Activated T-helper 1 cell treated with anti-CD3 and anti-CD28 coated beads, Interleukin-12 subunit alpha, Interleukin-12 subunit beta, Interleukin-2, Interleukin-4 antibody, amounts not matched to agents 30 ng/mL and 10 ng/mL and 1 ng/mL, durations not matched to agents 14 hours and 24 hours and 36 hours (primary cell): ENCODE results near the gene PSMB4. TPM values are rescaled to one million over a fixed set of nuclear protein-coding genes. Genes with fewer than 3 reads are reported as not detected.
"Not testable (repeated sequence)": the region's sequence is repeated elsewhere in the genome, so short reads cannot be mapped to it uniquely, and the experiment has no call there.

ENCODE experiments used
- DNase-seq: peaks from one replicate; pipeline ENCODE4 v3.0.0; 2021; ENCODE audit warnings: low spot score
- H3K27ac Mint-ChIP-seq: one replicate; pipeline ENCODE4 v1.8.0; 2021; ENCODE audit warnings: mild to moderate bottlenecking, mixed read lengths
- H3K27me3 Mint-ChIP-seq: one replicate; pipeline ENCODE4 v1.8.0; 2022; ENCODE audit warnings: mild to moderate bottlenecking, moderate library complexity, mixed read lengths; ENCODE audit not compliant: insufficient read depth
- H3K36me3 Mint-ChIP-seq: one replicate; pipeline ENCODE4 v1.8.0; 2021; ENCODE audit warnings: low read depth, mixed read lengths
- H3K4me1 Mint-ChIP-seq: one replicate; pipeline ENCODE4 v1.8.0; 2021; ENCODE audit warnings: low read depth, mixed read lengths
- H3K4me3 Mint-ChIP-seq: one replicate; pipeline ENCODE4 v1.8.0; 2021; ENCODE audit warnings: mild to moderate bottlenecking, moderate library complexity, mixed read lengths
- H3K9me3 Mint-ChIP-seq: one replicate; pipeline ENCODE4 v1.8.0; 2021; ENCODE audit warnings: mixed read lengths
- intact Hi-C: fragments of 100-400 bp; cut with micrococcal nuclease; formaldehyde crosslinking; loops from one replicate; pipeline ENCODE4 v1.15.1; 2024
- total RNA-seq: library from RNA; stranded (reverse); gene quantifications from 2 replicates; pipeline ENCODE4 v1.2.3, GENCODE V29; 2022

Gene PSMB4
- total RNA-seq, 1 donor from 2014 or later = 436 TPM

DNA sequence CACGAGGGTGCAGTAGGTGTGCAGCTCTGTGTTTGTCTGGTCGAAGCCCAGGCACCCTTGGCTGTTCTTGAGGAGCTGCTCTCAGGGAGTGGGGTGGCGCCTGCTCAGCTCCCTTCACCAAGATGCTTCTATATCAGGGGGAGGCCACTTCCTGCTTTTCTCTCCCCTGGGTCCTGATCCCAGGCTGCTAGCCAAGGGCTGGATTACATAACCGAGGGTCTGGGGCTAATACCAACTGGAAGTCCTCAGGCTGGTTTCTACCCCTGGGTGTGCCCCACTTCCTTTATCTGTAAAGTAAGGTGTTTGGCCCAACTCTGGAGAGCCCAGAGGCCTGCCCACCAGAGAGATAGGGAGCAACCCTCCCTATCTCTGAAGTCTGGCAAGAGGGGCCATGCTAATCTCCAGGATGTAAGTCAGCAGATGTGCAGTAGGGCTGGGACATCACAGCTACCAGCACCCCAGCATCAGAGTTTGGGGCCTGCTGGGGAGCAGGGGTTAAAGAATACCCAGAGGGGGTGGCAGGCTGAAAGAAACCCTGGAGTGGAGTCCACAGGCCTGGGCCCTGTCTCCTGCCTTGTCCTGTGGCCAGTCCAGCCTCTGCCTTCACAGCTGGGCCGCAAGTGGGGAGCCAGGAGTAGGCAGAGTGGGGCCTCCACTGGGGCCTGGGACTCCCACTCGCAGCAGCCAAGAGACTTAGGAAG, 29.0 kb upstream of the PSMB4 start:
- DNase-seq = no peak
- no peak overlapping the region for H3K4me3 Mint-ChIP-seq
- H3K27ac Mint-ChIP-seq = no peak overlapping the region
- no peaks in the 10 kb centered on the region for H3K36me3 Mint-ChIP-seq
- peaks cover 5% of the 10 kb centered on the region for H3K27me3 Mint-ChIP-seq
- intact Hi-C loops = no loop called here
- H3K9me3 Mint-ChIP-seq = no peaks in the 10 kb centered on the region
- H3K4me1 Mint-ChIP-seq = peaks cover 5% of the 10 kb centered on the region

DNA sequence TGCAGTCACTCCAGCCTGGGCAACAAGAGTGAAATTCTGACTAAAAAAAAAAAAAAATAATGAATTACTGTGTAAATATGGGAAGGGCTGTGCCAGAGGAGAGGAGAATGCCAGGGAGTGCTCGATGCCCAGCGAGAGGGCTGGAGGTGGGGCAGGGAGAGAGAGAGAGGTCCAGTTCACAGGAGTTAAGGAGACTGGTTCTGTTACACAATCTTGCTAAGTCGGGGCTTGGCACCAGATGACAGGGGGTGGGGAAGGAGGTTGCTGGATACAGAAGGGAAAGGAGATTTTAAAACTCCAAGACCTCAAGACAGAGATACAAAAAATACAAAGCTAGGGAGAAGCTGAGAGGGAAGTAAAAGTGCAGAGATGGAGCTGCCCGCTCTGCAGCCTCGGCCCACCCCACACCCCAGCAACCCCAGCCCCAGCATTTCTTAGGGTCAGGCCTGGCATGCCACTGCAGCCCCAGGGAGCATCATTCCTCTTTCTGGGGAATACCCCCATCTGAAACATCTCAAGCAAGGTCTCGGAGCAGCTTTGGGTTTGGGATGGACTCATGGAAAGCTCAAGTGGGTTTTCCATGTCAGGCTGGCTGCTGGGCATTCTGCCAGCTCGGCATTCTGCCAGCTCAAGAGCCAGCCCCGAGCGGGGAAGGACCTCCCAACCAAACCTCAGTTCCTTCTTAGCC, 27.9 kb upstream of the PSMB4 start:
- DNase-seq = no peak
- H3K4me1 Mint-ChIP-seq = peaks cover 5% of the 10 kb centered on the region
- intact Hi-C loops = no loop called here
- no peak overlapping the region for H3K4me3 Mint-ChIP-seq
- no peaks in the 10 kb centered on the region for H3K36me3 Mint-ChIP-seq
- no peaks in the 10 kb centered on the region for H3K9me3 Mint-ChIP-seq
- peaks cover 2% of the 10 kb centered on the region for H3K27me3 Mint-ChIP-seq
- H3K27ac Mint-ChIP-seq = no peak overlapping the region

DNA sequence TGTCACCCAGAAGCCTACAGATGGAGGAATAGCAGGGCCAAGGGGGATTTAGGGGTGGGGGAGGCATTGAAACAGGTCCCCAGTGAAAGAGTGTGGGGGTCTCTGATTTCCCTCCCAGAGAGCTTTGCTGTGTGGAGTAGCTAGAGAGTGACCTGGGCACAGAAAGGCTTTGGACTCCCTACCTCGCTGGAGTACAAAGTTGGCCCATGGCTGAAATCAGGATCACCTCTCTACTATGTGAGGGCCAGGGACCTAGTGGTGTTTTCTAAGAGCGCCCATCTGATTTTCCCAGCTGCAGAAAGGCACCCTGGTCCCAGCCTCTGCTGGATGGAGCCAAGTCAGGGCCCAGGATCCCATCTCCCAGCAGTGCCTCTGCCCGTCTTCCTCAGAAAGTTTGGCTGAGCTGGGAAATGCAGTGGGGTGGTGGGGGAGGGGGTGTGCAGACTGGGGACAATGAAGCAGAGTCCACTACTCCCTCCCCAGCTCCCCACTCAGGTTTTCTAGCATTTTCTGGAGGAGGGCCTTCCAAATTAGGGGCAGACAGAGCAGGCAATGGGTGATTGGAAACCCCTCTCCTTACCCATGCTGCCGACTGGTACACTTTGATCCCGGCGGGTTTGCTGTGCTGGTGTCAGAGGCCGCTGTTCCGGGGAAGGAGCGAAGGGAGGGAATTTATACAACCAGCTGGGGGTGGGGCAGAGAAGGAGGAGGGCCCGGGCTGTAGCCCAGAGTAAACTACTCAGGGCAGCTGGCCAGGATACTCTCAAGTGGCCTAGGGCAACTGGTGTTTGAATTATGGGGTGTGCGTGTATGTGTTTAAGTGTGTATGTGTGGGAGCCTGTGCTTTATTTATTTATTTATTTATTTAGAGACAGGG, 27.1 kb upstream of the PSMB4 start, which contains the start of gene SELENBP1:
SELENBP1 (minus strand) TSS at position 648 of the 877 bp plus-strand sequence; CDS start at position 584, 64 bp downstream.
- no peak within 1 kb of the TSS for H3K4me3 Mint-ChIP-seq
- no peak for DNase-seq
- peaks cover 5% of the 10 kb centered on the region for H3K4me1 Mint-ChIP-seq
- H3K27ac Mint-ChIP-seq = no peak within 1 kb of the TSS
- H3K27me3 Mint-ChIP-seq = peaks cover 4% of the 10 kb centered on the region
- H3K9me3 Mint-ChIP-seq = no peaks in the 10 kb centered on the region
- H3K36me3 Mint-ChIP-seq = no peaks in the 10 kb centered on the region
- intact Hi-C loops = no loop called here

DNA sequence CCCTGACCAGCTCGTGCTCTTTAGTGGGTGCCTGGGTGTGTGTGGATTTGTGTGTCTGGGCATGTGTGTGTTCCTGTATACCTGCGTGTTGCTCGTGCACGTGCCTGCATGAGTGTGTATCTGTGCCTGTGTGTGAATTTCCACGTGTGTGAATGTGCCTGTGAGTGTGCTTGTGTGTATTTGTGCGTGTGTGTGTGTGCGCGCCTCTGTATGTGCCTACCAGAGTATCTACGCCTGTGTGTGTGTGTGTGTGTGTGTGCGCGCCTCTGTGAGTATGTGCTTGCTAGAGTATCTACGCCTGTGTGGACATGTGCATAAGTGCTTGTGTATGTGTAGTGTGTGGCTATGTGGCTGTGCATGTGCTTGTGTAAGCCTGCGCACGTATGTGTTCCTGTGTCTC, 26.2 kb upstream of the PSMB4 start:
- intact Hi-C loops = no loop called here
- peaks cover 5% of the 10 kb centered on the region for H3K27me3 Mint-ChIP-seq
- H3K27ac Mint-ChIP-seq = no peak overlapping the region
- no peaks in the 10 kb centered on the region for H3K9me3 Mint-ChIP-seq
- H3K4me1 Mint-ChIP-seq = peaks cover 5% of the 10 kb centered on the region
- no peak for DNase-seq
- H3K4me3 Mint-ChIP-seq = no peak overlapping the region
- H3K36me3 Mint-ChIP-seq = no peaks in the 10 kb centered on the region

DNA sequence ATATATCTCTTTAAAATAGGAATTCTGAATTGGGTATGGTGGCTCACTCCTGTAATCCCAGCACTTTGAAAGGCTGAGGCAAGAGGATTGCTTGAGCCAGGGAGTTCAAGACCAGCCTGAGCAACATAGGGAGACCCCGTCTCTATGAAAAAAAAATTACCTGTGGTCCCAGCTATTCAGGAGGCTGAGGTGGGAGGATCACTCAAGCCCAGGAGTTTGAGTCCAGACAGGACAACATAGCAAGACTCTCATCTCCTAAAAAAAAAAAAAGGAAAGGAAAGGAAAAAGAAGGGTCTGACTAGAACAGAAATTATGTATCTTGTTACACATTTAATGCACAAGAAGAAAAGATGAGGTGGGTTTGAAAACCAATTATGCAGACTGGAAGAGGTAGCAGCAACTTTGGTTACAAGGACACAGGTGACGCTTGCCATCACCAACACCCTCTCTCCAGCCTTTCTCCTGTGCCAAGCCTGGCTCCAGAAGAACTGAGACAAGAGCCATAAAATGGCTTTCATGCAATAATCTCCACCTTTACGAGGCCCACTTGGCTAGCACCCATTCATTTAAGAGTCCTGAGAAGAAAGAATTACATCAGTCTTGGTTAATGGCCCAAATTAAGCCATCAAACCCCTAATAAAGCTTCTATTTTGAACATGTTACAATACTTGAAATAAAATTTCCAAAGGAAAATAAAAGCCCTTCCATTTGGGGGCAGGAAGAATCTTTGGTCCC, 22.1 kb upstream of the PSMB4 start:
- intact Hi-C loops = no loop called here
- H3K4me3 Mint-ChIP-seq = no peak overlapping the region

DNA sequence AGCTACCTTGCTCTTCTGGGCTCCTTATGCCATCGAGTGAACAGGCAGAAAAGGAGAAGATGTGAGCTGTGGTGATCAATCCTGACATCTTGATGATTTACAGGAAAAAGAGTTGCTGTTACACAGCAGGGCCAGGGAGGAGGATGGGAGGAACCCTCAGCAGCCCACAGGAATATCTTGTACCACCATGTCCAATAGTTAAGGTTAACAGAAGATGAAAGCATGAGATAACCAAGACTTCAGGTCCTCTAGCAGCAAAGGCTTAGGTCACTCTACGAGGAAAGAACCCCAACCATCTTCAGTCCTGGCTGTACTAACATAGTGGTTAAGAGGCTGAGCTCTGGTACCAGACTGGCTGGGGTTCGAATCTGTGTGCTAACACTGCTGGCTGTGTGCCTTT, 14.8 kb upstream of the PSMB4 start:
- Mint-ChIP-seq H3K27me3 (peaks cover 2% of the 10 kb centered on the region), H3K4me1 (no peaks in the 10 kb centered on the region), H3K36me3 (no peaks in the 10 kb centered on the region), H3K9me3 (no peaks in the 10 kb centered on the region), H3K27ac (no peak overlapping the region), H3K4me3 (no peak overlapping the region)
- DNase-seq = no peak
- intact Hi-C loops = no loop called here

More for the DNA sequence above, 22.1 kb upstream of the PSMB4 start:
- no peaks in the 10 kb centered on the region for H3K9me3 Mint-ChIP-seq
- no peaks in the 10 kb centered on the region for H3K36me3 Mint-ChIP-seq
- H3K27ac Mint-ChIP-seq = no peak overlapping the region
- H3K27me3 Mint-ChIP-seq = peaks cover 7% of the 10 kb centered on the region
- H3K4me1 Mint-ChIP-seq = peaks cover 5% of the 10 kb centered on the region
- no peak for DNase-seq

DNA sequence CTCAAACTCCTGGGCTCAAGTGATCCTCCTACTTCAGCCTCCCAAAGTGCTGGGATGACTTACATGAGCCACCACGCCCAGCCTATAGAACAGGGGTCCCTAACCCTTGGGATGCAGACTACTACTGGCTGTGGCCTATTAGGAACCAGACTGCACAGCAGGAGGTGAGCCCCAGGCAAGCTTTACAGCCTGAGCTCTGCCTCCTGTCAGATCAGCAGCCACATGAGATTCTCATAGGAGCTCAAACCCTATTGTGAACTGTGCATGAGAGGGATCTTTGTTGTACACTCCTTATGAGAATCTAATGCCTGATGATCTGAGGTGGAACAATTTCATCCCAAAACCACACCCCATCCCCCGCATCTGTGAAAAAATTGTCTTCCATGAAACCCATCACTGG, 13.4 kb upstream of the PSMB4 start:
- intact Hi-C loops = no loop called here
- Mint-ChIP-seq H3K4me1 (no peaks in the 10 kb centered on the region), H3K27me3 (peaks cover 2% of the 10 kb centered on the region), H3K9me3 (no peaks in the 10 kb centered on the region), H3K4me3 (no peak overlapping the region), H3K36me3 (no peaks in the 10 kb centered on the region), H3K27ac (no peak overlapping the region)
- DNase-seq = no peak

DNA sequence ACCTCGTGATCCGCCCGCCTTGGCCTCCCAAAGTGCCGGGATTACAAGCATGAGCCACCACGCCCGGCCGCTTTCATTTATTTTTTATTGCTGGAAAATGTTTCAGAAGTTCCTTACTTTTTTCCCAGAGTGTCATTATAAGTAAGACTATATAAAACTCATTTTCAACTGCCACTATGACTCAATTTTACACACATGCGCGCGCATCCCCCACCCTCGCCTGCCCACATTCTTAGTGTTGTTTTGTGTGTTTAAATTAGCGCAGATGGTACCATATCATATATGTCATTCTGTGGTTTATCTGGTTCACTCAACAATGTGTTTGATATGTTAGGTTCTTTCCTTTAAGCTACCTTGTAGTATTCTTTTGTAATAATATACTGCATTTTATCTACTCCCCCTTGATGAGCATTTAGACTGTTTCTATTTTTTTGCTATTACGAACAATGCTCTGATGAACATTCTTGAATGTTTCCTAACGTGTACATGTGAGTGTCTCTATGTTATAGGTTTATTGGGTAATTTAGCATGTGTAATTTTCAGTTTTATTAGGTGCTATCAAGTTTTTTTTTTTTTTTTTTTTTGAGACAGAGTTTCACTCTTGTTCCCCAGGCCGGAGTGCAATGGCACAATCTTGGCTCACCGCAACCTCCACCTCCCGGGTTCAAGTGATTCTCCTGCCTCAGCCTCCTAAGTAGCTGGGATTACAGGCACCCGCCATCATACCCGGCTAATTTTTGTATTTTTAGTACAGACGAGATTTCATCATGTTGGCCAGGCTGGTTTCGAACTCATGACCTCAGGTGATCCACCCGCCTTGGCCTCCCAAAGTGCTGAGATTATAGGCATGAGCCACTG, 8.9 kb upstream of the PSMB4 start:
- not testable (repeated sequence) for H3K27ac Mint-ChIP-seq

DNA sequence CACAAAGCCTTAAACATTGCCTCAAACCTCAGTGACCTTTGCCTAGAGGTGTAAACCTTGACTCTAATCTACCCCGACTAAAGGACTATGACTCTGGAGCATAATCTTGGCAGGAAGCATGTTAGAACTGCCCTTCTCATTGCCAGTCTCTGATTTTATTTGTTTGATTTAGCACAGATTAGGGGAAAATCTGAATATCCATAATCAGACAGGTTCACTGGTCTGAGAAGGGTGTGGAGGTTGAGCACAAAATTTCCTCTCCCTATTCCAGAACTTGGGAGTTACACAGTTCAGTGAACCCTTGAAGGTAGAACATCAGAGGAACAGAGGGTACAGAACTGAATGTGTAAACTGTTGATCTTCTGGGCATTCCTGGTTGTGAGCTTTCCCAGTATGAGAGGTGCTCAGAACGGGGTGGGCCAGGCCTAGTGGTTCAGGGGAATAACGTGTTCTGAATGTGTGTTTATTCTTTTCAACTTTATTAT, 8.3 kb upstream of the PSMB4 start:
- no peak overlapping the region for H3K4me3 Mint-ChIP-seq
- no peak overlapping the region for H3K27ac Mint-ChIP-seq
- no peak for DNase-seq
- intact Hi-C loops = no loop called here
- no peaks in the 10 kb centered on the region for H3K36me3 Mint-ChIP-seq
- H3K9me3 Mint-ChIP-seq = no peaks in the 10 kb centered on the region
- peaks cover 20% of the 10 kb centered on the region for H3K27me3 Mint-ChIP-seq
- H3K4me1 Mint-ChIP-seq = no peaks in the 10 kb centered on the region

More for the DNA sequence above, 8.9 kb upstream of the PSMB4 start:
- H3K4me1 Mint-ChIP-seq, H3K9me3 Mint-ChIP-seq, H3K4me3 Mint-ChIP-seq, intact Hi-C loops, H3K36me3 Mint-ChIP-seq, DNase-seq: not testable (repeated sequence)
- H3K27me3 Mint-ChIP-seq = peaks cover 19% of the 10 kb centered on the region

DNA sequence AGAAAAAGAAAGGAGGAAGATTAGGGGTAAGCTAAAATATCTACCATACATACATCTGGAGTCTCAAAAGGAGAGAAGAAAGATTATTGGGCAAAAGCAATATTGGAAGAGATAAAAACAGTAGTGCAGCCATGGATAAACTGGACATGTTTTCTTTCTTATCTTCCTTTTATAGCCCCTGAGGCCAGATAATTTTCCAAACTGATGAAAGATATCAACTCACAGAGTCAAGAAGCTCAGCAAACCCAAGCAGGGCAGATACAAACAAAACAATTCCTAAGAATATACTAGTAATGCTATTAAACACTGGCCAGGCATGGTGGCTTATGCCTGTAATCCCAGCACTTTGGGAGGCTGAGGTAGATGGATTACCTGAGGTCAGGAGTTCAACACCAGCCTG, 5.8 kb upstream of the PSMB4 start:
- Mint-ChIP-seq H3K9me3 (no peaks in the 10 kb centered on the region), H3K4me3 (no peak overlapping the region), H3K27me3 (peaks cover 18% of the 10 kb centered on the region), H3K27ac (no peak overlapping the region), H3K4me1 (no peaks in the 10 kb centered on the region), H3K36me3 (no peaks in the 10 kb centered on the region)
- DNase-seq = no peak
- intact Hi-C loops = no loop called here

DNA sequence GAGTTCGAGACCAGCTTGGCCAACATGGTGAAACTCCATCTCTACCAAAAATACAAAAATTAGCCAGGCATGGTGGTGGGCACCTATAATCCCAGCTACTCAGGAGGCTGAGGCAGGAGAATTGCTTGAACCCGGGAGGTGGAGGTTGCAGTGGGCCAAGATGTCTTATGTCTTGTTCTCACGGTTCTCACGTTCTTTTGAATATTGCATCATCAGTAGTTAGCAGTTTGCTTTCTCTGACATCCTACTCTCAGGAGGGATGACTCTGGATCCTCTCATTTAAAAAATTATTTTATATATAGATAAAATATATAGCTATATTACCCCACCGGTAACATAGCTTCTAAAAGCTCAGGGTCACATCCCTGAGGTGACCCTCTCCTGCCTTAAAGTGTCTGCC, 3.1 kb upstream of the PSMB4 start:
- DNase-seq, H3K4me3 Mint-ChIP-seq, H3K9me3 Mint-ChIP-seq, H3K27ac Mint-ChIP-seq, intact Hi-C loops: not testable (repeated sequence)
- peaks cover 18% of the 10 kb centered on the region for H3K27me3 Mint-ChIP-seq
- H3K4me1 Mint-ChIP-seq = peaks cover 20% of the 10 kb centered on the region
- H3K36me3 Mint-ChIP-seq = peaks cover 16% of the 10 kb centered on the region
